ES-I3 (cell line): ENCODE data around the gene NDUFS8.

ENCODE experiments used
- H3K36me3 ChIP-seq: 2 replicates; pipeline ENCODE4 v1.6.1; 2013; ENCODE audit warnings: mild to moderate bottlenecking, low read length, control low read depth, moderate library complexity; ENCODE audit not compliant: insufficient read depth
- H3K4me1 ChIP-seq: 2 replicates; pipeline ENCODE4 v1.6.1; 2013; ENCODE audit warnings: mild to moderate bottlenecking, control low read depth, low read length; ENCODE audit not compliant: insufficient read depth
- H3K9ac ChIP-seq: 2 replicates; pipeline ENCODE4 v1.6.1; 2013; ENCODE audit warnings: low read depth, mild to moderate bottlenecking, low read length, moderate library complexity
- H3K9me3 ChIP-seq: 2 replicates; pipeline ENCODE4 v1.6.1; 2013; ENCODE audit warnings: mild to moderate bottlenecking, low read length, moderate library complexity; ENCODE audit not compliant: control insufficient read depth, insufficient read depth

Gene NDUFS8

GRCh38 chr11:67997475-67997921, 33.0 kb upstream of the NDUFS8 start:
- Histone ChIP-seq H3K9ac (no peak overlapping the region), H3K36me3 (no peaks in the 10 kb centered on the region), H3K9me3 (no peaks in the 10 kb centered on the region), H3K4me1 (no peaks in the 10 kb centered on the region; the same call in 1 of the 2 replicates)

- Histone ChIP-seq H3K4me1 (no peaks in the 10 kb centered on the region; the same call in 1 of the 2 replicates), H3K36me3 (no peaks in the 10 kb centered on the region), H3K9ac (no peak overlapping the region), H3K9me3 (no peaks in the 10 kb centered on the region)
Observed at GRCh38 chr11:67998150-67999045, 32.1 kb upstream of the NDUFS8 start.

GRCh38 chr11:67999201-67999629, 31.3 kb upstream of the NDUFS8 start:
- no peaks in the 10 kb centered on the region for H3K9me3 ChIP-seq
- H3K4me1 ChIP-seq: peaks cover 1% of the 10 kb centered on the region; the same call in 1 of the 2 replicates
- H3K9ac ChIP-seq: no peak overlapping the region

GRCh38 chr11:67999704-68000103, 30.8 kb upstream of the NDUFS8 start:
- no peaks in the 10 kb centered on the region for H3K9me3 ChIP-seq
- no peaks in the 10 kb centered on the region for H3K36me3 ChIP-seq
- no peak overlapping the region for H3K9ac ChIP-seq
- peaks cover 4% of the 10 kb centered on the region; the same call in 1 of the 2 replicates for H3K4me1 ChIP-seq

More at GRCh38 chr11:67999201-67999629, 31.3 kb upstream of the NDUFS8 start:
- H3K36me3 ChIP-seq: no peaks in the 10 kb centered on the region

- Histone ChIP-seq H3K9me3 (no peaks in the 10 kb centered on the region), H3K9ac (peak overlapping the region; percentile 48; the same call in 1 of the 2 replicates), H3K36me3 (no peaks in the 10 kb centered on the region), H3K4me1 (peaks cover 9% of the 10 kb centered on the region; the same call in 1 of the 2 replicates)
Observed at GRCh38 chr11:68002575-68002937, 27.9 kb upstream of the NDUFS8 start.

GRCh38 chr11:68002938-68003845, 27.3 kb upstream of the NDUFS8 start:
- H3K4me1 ChIP-seq: peaks cover 9% of the 10 kb centered on the region; the same call in 1 of the 2 replicates
- H3K9me3 ChIP-seq: no peaks in the 10 kb centered on the region
- peak overlapping the region; percentile 48 for H3K9ac ChIP-seq
- H3K36me3 ChIP-seq: no peaks in the 10 kb centered on the region

- peak within 1 kb of the TSS; percentile 49 for H3K9ac ChIP-seq
- H3K4me1 ChIP-seq: peaks cover 9% of the 10 kb centered on the region; the same call in 1 of the 2 replicates
Observed at GRCh38 chr11:68003846-68004550, 26.5 kb upstream of the NDUFS8 start, which contains the start of gene UNC93B1. Gene UNC93B1 (minus strand): TSS chr11:68004097. CDS start chr11:68004043, 54 bp downstream.

GRCh38 chr11:68004551-68005335, 25.7 kb upstream of the NDUFS8 start:
- H3K9me3 ChIP-seq: no peaks in the 10 kb centered on the region
- peaks cover 10% of the 10 kb centered on the region; the same call in 1 of the 2 replicates for H3K4me1 ChIP-seq
- H3K9ac ChIP-seq: peak overlapping the region; percentile 49; the same call in 1 of the 2 replicates
- no peaks in the 10 kb centered on the region for H3K36me3 ChIP-seq

More at GRCh38 chr11:68003846-68004550, 26.5 kb upstream of the NDUFS8 start, which contains the start of gene UNC93B1:
- Histone ChIP-seq H3K36me3 (no peaks in the 10 kb centered on the region), H3K9me3 (no peaks in the 10 kb centered on the region)

- peaks cover 25% of the 10 kb centered on the region; the same call in 1 of the 2 replicates for H3K4me1 ChIP-seq
- no peaks in the 10 kb centered on the region for H3K36me3 ChIP-seq
- H3K9me3 ChIP-seq: no peaks in the 10 kb centered on the region
- H3K9ac ChIP-seq: no peak overlapping the region
Observed at GRCh38 chr11:68006606-68007166, 23.8 kb upstream of the NDUFS8 start.

- Histone ChIP-seq H3K36me3 (no peaks in the 10 kb centered on the region), H3K4me1 (peaks cover 25% of the 10 kb centered on the region; the same call in 1 of the 2 replicates), H3K9ac (no peak overlapping the region), H3K9me3 (no peaks in the 10 kb centered on the region)
Observed at GRCh38 chr11:68007498-68008380, 22.7 kb upstream of the NDUFS8 start.

- H3K9me3 ChIP-seq: no peaks in the 10 kb centered on the region
- peaks cover 25% of the 10 kb centered on the region; the same call in 1 of the 2 replicates for H3K4me1 ChIP-seq
- H3K9ac ChIP-seq: no peak overlapping the region
- no peaks in the 10 kb centered on the region for H3K36me3 ChIP-seq
Observed at GRCh38 chr11:68008381-68009337, 21.8 kb upstream of the NDUFS8 start.
